ENCODE results near the gene DYRK4. TPM values are rescaled to one million over a fixed set of nuclear protein-coding genes. Genes with fewer than 3 reads are reported as not detected.

The DYRK4 gene
- total and polyA plus RNA-seq, 2 of the 13 experiments (the other 11 are each of a cell fraction or from before 2014, with no cell fraction given) = 29.4 to 40.2 TPM

- TF ChIP-seq E2F2 (CRISPR knock-in tag; IDR thresholded peaks at IDR 0.05; ENCODE audit: borderline replicate concordance) (no peak), PLSCR1 (CRISPR knock-in tag; IDR thresholded peaks at IDR 0.05; ENCODE audit: borderline replicate concordance) (no peak), PBX2 (CRISPR knock-in tag; IDR thresholded peaks at IDR 0.05) (no peak), AHDC1 (CRISPR knock-in tag; IDR thresholded peaks at IDR 0.05; ENCODE audit: borderline replicate concordance) (no peak), ZNF383 (CRISPR knock-in tag; IDR thresholded peaks at IDR 0.05; ENCODE audit: borderline replicate concordance) (no peak), ZSCAN25 (CRISPR knock-in tag; IDR thresholded peaks at IDR 0.05) (no peak), HMGXB3 (CRISPR knock-in tag; IDR thresholded peaks at IDR 0.05; ENCODE audit: borderline replicate concordance) (0 out of 2 replicates have a peak, but pooled peaks have one; percentile 39), HOXA5 (CRISPR knock-in tag; IDR thresholded peaks at IDR 0.05) (no peak), BRF2 (CRISPR knock-in tag; IDR thresholded peaks at IDR 0.05) (no peak), ZNF75D (CRISPR knock-in tag; IDR thresholded peaks at IDR 0.05; ENCODE audit: borderline replicate concordance) (no peak), BATF2 (CRISPR knock-in tag; IDR thresholded peaks at IDR 0.05) (no peak), KLF9 (CRISPR knock-in tag; IDR thresholded peaks at IDR 0.05; ENCODE audit: low read depth) (no peak), ZFYVE20 (CRISPR knock-in tag; IDR thresholded peaks at IDR 0.05; ENCODE audit: borderline replicate concordance, low read depth) (no peak)
Measured at GRCh38 chr12:4604684-4605193, 42.7 kb downstream of the DYRK4 start (continued).
